ENCODE measurements around the gene EPHA3.

EPHA3 gene

DNA sequence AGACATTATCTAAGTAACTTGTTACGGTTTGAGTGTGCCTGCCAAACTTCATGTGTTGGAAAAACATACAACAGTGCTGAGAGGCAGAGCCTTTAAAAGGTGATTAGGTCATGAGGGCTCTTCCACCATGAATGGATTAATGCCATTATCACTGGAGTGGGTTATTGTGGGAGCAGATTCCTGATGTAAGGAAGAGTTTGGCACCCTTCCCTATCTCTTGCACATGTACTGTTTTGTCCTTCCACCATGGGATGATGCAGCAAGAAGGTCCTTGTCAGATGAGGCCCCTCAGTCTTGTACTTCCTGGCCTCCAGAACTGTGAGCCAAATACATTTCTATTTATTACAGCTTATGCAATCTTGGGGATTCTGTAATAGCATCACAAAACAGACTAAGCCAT is 413.9 kb downstream of the EPHA3 start:
- H3K9ac ChIP-seq (ENCODE audit: low read length) = no peak overlapping the region
- no peak overlapping the region for H3K27ac ChIP-seq (ENCODE audit: low read depth, low read length)

DNA sequence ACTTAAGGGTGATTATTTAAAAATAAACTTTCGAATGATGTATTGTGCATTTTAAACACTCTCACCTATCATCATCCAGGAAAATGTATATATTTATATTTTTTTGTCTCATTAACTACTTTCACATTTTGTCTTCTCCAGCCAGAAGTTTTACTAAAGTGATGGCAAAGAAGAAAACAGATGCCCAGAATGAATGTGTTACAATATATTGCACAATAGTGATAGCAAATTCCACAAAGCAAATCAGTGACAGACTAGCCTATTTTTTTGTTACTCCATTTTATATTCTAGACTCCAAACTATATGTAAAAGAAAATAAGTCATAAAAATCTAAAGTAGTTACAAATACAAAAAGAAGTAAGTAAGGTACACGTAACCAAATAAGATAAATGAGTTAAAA is 414.7 kb downstream of the EPHA3 start:
- no peak overlapping the region for H3K9ac ChIP-seq (ENCODE audit: low read length)
- H3K27me3 ChIP-seq (ENCODE audit: control insufficient read depth, insufficient read depth, low read length) = no peaks in the 10 kb centered on the region
- H3K36me3 ChIP-seq (ENCODE audit: control insufficient read depth, insufficient read depth, low read length) = no peaks in the 10 kb centered on the region
- no peaks in the 10 kb centered on the region for H3K4me1 ChIP-seq (ENCODE audit: control insufficient read depth, insufficient read depth, low read length)
- no peak overlapping the region for H3K4me3 ChIP-seq (ENCODE audit: low read length)
- H3K27ac ChIP-seq (ENCODE audit: low read depth, low read length) = no peak overlapping the region

More for the DNA sequence above, 413.9 kb downstream of the EPHA3 start:
- no peaks in the 10 kb centered on the region for H3K27me3 ChIP-seq (ENCODE audit: control insufficient read depth, insufficient read depth, low read length)
- H3K4me1 ChIP-seq (ENCODE audit: control insufficient read depth, insufficient read depth, low read length) = no peaks in the 10 kb centered on the region
- no peaks in the 10 kb centered on the region for H3K36me3 ChIP-seq (ENCODE audit: control insufficient read depth, insufficient read depth, low read length)
- no peak overlapping the region for H3K4me3 ChIP-seq (ENCODE audit: low read length)

DNA sequence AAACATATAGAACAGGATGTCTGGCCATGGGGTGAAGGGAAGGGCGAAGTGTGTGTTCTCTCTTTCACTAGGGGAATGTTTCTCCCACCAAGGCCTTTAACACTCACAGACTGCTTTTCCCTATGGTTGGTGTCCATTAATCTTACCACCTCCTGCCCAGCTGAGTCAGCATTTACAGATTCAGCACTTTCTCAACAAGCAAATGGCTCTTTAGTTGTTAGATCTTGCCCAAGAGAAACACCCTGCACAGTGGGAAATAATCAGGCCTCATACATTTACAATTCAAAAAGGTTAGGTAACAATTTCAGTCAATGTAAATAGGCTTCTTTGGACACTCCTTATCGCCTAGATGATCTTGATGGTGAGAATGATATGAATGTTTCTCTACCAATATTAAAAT is 418.2 kb downstream of the EPHA3 start:
- H3K4me1 ChIP-seq (ENCODE audit: control insufficient read depth, insufficient read depth, low read length) = no peaks in the 10 kb centered on the region
- H3K27me3 ChIP-seq (ENCODE audit: control insufficient read depth, insufficient read depth, low read length) = no peaks in the 10 kb centered on the region
- H3K4me3 ChIP-seq (ENCODE audit: low read length) = no peak overlapping the region
- no peaks in the 10 kb centered on the region for H3K36me3 ChIP-seq (ENCODE audit: control insufficient read depth, insufficient read depth, low read length)
- H3K9ac ChIP-seq (ENCODE audit: low read length) = no peak overlapping the region
- no peak overlapping the region for H3K27ac ChIP-seq (ENCODE audit: low read depth, low read length)

DNA sequence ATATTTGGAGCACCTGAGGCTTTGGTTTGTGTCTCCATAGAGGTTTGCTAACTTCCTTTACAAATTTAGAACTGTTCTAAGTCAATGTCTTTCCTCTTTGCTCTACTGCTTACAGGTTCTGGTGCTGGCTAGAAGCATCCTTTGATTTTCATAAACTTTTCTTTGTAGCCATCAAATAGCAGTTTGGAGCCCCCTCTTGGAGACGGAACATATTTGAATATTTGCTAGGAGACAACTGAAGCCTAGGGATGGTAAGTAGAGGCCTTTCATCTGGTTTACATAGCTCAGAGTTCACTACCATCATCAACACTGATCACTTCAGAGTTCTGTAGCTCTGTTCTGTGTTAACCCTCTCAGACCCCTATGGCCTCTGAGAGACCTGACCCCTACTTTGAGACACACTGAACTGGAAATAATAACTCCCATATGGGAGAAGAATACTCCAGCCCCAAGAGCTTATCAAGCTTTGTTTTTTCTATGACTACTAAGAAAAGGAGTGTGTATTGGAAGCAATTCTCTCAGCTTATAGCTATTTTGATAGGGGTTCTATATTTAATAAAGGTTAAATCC is 420.4 kb downstream of the EPHA3 start:
- no peaks in the 10 kb centered on the region for H3K4me1 ChIP-seq (ENCODE audit: control insufficient read depth, insufficient read depth, low read length)
- no peaks in the 10 kb centered on the region for H3K36me3 ChIP-seq (ENCODE audit: control insufficient read depth, insufficient read depth, low read length)
- no peak overlapping the region for H3K9ac ChIP-seq (ENCODE audit: low read length)
- no peak overlapping the region for H3K4me3 ChIP-seq (ENCODE audit: low read length)
- no peaks in the 10 kb centered on the region for H3K27me3 ChIP-seq (ENCODE audit: control insufficient read depth, insufficient read depth, low read length)
- no peak overlapping the region for H3K27ac ChIP-seq (ENCODE audit: low read depth, low read length)

Measured in rectal smooth muscle tissue (tissue), 1 donor.